D721Med (cell line): Measurements from ENCODE around the gene EPS8.

Experiments used
- DNase-seq: peaks from one replicate; pipeline ENCODE4 v3.0.0; 2011; ENCODE audit warnings: low spot score; ENCODE audit not compliant: insufficient read length
- FAIRE-seq: peaks from 2 replicates; lab custom pipeline; 2011; peaks lifted over from hg19 to GRCh38; lab: Jason Lieb, UNC
- CTCF ChIP-seq: IDR thresholded peaks from 2 replicates; pipeline ENCODE4 v1.5.1; 2012; ENCODE audit warnings: mild to moderate bottlenecking, control low read depth; ENCODE audit not compliant: insufficient read depth; ENCODE audit errors: missing control alignments

Gene EPS8

GRCh38 chr12:15584366-15585041, 204.7 kb downstream of the EPS8 start:
- DNase-seq: no peak
- peak; percentile 86 for TF ChIP-seq CTCF
- peak; percentile 63 for FAIRE-seq

GRCh38 chr12:15583804-15584203, 205.4 kb downstream of the EPS8 start:
- TF ChIP-seq CTCF: no peak
- FAIRE-seq: no peak
- DNase-seq: no peak

- TF ChIP-seq CTCF: no peak
Observed at GRCh38 chr12:15581006-15581405, 208.2 kb downstream of the EPS8 start.

GRCh38 chr12:15580431-15580830, 208.8 kb downstream of the EPS8 start:
- DNase-seq (no peak), FAIRE-seq (no peak)
- peak; percentile 11 for TF ChIP-seq CTCF

More at GRCh38 chr12:15581006-15581405, 208.2 kb downstream of the EPS8 start:
- DNase-seq (no peak), FAIRE-seq (no peak)

- FAIRE-seq: no peak
- TF ChIP-seq CTCF: no peak
- DNase-seq: no peak
Observed at GRCh38 chr12:15575671-15576541, 213.3 kb downstream of the EPS8 start.

GRCh38 chr12:15574353-15574752, 214.8 kb downstream of the EPS8 start:
- no peak for DNase-seq
- no peak for FAIRE-seq
- TF ChIP-seq CTCF: no peak
